ENCODE measurements around the gene TFB1M.

GRCh38 chr6:155292711-155293110 lies 21.6 kb downstream of the TFB1M start:
- no peak for TF ChIP-seq CTCF (conservative IDR thresholded peaks at IDR 0.05)
- TF ChIP-seq EZH2 (IDR thresholded peaks at IDR 0.05; ENCODE audit: low read depth): no peak
